ENCODE data around the gene MLH1.

MLH1 gene

DNA sequence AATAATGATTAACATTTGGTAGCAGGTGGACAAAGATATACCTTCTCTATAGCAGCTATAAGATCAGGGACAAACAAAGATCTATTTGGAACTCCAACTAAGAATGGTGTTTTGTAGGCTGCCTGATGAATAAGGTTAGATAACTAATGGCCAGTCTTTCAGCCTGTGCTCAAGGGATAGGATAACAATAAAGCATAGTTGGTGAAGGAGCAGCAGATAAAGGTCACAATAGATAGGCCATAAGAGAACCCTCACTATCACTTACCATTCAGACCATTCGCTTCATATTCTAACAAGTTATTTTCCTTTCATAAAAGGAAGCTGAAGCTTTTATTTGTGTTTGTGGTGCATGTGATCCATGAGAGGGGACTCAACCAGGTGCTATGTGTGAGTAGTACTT lies 20.2 kb upstream of the MLH1 start:
- DNase-seq (ENCODE audit: low read depth, low spot score), result no peak

DNA sequence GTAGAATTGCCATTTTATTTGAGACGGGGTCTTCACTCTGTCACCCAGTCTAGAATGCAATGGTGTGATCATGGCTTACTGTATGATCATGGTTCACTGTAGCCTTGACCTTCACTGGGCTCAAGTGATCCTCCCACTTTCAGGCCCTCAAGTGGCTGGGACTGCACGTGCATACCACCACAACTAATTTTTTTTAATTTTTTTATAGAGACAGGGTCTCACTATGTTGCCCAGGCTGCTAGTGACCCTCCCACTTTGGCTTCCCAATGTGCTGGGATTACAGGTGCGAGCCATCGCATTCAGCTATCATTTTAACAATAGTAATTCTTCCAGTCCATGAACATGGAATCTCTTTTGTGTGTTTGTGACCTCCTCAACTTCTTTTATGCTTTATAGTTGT lies 12.3 kb upstream of the MLH1 start:
- DNase-seq (ENCODE audit: low read depth, low spot score), result no peak

DNA sequence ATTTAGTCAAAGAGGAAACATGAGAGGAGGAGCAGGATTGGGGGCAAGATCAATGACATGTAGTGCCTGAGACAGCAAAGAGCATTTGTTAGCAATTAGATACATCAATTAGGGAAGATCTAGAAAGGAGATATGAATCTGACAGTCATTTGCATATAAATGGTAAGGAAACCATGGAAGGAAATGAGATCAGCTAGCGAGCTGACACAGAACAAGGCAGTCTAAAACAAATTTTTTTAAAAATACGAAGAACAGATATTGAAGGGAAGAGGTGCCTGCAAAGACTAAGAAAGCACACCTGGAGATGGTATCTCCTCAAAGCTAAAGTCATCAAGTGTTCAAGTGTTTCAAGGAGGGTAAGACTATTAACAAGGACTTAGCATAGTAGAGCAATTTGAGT lies 5.0 kb upstream of the MLH1 start:
- no peak for DNase-seq (ENCODE audit: low read depth, low spot score)

DNA sequence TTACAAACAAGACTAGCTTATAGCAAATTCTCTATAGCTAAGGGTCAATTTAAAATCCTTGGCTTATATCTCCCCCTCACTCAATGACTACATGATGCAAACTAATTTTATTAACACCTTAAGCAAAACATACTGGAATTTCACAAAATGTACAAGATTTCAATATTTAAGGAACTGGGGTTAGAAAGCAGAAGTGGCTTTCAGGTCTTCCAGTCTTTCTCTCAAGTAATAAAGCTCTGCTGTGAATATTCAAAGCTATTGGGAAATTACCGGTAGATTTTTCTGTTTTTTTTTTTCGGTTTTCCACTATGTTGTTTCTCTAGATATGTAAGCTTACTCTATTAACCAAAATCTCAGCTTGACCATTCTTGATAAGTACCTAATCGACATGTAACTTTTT lies 4.3 kb upstream of the MLH1 start:
- no peak for DNase-seq (ENCODE audit: low read depth, low spot score)

DNA sequence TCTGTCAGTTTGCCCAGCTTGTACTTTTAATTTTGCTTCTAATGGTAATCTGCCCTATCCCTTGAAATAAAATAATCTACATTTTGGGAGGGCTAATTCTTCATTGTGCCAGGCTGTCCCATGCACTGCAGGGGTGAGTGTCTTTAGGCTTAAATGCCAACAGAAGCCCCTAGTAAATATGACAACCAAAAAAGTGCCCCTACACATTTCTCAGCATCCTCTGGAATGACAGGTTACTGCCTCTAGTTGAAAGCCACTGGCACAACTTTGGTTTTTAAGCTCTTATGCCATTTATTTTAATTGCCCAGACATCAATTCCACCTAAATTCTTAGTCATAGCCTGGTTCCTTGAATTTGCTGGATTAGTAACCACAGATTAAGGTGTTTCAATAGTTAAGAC lies 3.8 kb upstream of the MLH1 start:
- no peak for DNase-seq (ENCODE audit: low read depth, low spot score)

GRCh38 chr3:36991147-36991546 lies 2.2 kb upstream of the MLH1 start:
- no peak for DNase-seq (ENCODE audit: low read depth, low spot score)

- DNase-seq (ENCODE audit: low read depth, low spot score), result no peak
These were observed 1.2 kb upstream of the MLH1 start for GRCh38 chr3:36991923-36992805.

DNA sequence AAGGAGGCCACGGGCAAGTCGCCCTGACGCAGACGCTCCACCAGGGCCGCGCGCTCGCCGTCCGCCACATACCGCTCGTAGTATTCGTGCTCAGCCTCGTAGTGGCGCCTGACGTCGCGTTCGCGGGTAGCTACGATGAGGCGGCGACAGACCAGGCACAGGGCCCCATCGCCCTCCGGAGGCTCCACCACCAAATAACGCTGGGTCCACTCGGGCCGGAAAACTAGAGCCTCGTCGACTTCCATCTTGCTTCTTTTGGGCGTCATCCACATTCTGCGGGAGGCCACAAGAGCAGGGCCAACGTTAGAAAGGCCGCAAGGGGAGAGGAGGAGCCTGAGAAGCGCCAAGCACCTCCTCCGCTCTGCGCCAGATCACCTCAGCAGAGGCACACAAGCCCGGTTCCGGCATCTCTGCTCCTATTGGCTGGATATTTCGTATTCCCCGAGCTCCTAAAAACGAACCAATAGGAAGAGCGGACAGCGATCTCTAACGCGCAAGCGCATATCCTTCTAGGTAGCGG lies 452 bp upstream of the MLH1 start, which contains the start of gene EPM2AIP1:
TSS of gene EPM2AIP1 (minus strand) at position 326 of the 520 bp plus-strand sequence. CDS start at position 272, 54 bp downstream.
- no peak for DNase-seq (ENCODE audit: low read depth, low spot score)

GRCh38 chr3:37014620-37015019 lies 21.3 kb downstream of the MLH1 start:
- DNase-seq (ENCODE audit: low read depth, low spot score), result no peak

GRCh38 chr3:37015642-37016041 lies 22.3 kb downstream of the MLH1 start:
- no peak for DNase-seq (ENCODE audit: low read depth, low spot score)

DNA sequence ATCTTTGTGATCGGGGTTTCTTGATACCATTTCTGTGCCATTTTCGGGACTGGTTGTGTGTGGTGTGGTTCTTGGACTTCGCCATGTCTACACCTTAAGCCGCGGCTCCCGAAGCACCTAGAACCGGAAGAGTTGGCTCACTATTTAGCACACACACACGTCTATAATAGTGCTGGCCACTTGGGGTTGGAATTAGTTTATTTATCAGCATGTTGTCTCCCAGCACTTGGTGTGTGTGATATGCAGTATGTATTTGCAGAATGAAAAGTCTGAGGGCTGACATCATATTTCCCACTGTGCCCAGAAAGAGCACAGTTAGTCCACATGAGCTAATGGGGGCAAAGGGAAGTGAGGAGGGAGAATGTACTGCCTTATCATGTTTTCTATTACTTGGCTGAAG lies 23.6 kb downstream of the MLH1 start:
- no peak for DNase-seq (ENCODE audit: low read depth, low spot score)

DNA sequence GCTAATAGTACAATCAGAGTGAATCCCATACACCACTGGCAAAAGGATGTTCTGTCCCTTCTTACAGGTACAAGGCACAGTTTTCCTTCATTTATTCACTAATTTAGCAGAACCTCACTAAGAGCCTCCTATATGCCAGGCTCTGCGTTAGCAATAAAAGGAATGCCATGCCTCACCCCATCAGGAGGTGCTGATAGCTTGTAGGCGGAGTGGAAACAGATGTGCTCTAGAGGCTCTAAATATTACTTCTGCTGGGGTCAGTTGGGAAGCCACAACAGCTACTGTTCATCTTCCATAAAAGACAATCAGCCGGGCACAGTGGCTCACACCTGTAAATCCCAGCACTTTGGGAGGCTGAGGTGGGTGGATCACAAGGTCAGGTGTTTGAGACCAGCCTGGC lies 24.4 kb downstream of the MLH1 start:
- DNase-seq (ENCODE audit: low read depth, low spot score), result no peak

GRCh38 chr3:37024092-37024491 lies 30.8 kb downstream of the MLH1 start:
- DNase-seq (ENCODE audit: low read depth, low spot score), result no peak

- DNase-seq (ENCODE audit: low read depth, low spot score), result no peak
These were observed 31.6 kb downstream of the MLH1 start for GRCh38 chr3:37024820-37025405.

GRCh38 chr3:37025561-37026335 lies 32.4 kb downstream of the MLH1 start:
- DNase-seq (ENCODE audit: low read depth, low spot score), result no peak

- no peak for DNase-seq (ENCODE audit: low read depth, low spot score)
These were observed 33.5 kb downstream of the MLH1 start for GRCh38 chr3:37026851-37027250.

DNA sequence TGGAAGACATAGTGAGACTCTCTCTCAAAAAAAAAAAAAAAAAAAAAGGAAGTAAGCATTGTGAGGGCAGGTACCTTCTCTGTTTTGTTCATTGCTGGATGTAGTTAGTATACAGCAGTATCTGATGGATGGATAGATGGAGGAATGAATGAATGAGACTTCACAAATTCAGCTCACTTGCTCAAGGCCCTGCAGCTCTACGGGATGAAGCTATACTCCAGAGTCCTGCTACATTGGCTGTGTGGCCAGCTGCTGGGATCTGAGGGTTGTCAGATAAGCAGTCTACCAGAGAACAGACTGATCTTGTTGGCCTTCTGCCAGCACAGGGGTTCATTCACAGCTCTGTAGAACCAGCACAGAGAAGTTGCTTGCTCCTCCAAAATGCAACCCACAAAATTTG lies 35.0 kb downstream of the MLH1 start:
- no peak for DNase-seq (ENCODE audit: low read depth, low spot score)

- no peak for DNase-seq (ENCODE audit: low read depth, low spot score)
These were observed 35.8 kb downstream of the MLH1 start for GRCh38 chr3:37029111-37029510.

GRCh38 chr3:37029516-37030163 lies 36.3 kb downstream of the MLH1 start:
- no peak for DNase-seq (ENCODE audit: low read depth, low spot score)

GRCh38 chr3:37030588-37030987 lies 37.3 kb downstream of the MLH1 start:
- no peak for DNase-seq (ENCODE audit: low read depth, low spot score)

DNA sequence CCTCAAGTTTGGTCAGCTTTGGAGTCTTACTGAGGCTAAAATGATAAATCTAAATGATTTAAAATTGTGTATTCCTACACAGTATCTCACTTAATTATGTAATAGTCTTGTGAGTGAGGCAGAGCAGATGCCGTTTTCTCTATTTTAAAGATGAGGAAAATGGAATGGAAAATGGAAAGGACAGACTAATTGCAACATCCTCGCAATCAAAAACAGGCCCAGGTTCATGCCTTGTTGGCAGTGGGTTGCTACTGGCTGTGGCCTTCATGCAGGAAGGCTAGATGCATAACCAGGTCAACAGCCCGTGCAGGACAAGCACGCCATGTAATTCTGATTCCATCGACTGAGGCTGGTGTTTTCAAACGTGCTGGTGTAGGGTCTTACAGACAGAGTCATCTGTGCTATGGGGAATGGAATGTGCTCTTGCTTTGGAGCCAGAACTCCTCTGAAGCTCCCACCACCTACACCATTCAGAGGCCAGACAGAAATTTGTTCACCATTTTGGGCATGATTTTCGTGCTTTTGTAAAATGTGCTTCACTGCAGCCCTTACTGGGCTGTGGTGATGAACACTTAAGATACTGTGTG lies 37.9 kb downstream of the MLH1 start:
- DNase-seq (ENCODE audit: low read depth, low spot score), result no peak
